GM18505 (cell line): ENCODE data around the gene CALCB.
"Not testable (repeated sequence)": the region's sequence is repeated elsewhere in the genome, so short reads cannot be mapped to it uniquely, and the experiment has no call there.

Source experiments
- ATAC-seq: cut with Tn5 transposase; IDR thresholded peaks from one replicate; pipeline ENCODE4 v1.9.1; 2021; ENCODE audit not compliant: unreplicated experiment
- POLR2A ChIP-seq: IDR thresholded peaks from 4 replicates; pipeline ENCODE4 v1.6.1; 2011; ENCODE audit warnings: borderline replicate concordance; ENCODE audit not compliant: insufficient read depth, insufficient read length; ENCODE audit errors: extremely low read depth

The CALCB gene

GRCh38 chr11:15057329-15057728, 16.1 kb upstream of the CALCB start:
- ATAC-seq: no peak
- no peak for TF ChIP-seq POLR2A

DNA sequence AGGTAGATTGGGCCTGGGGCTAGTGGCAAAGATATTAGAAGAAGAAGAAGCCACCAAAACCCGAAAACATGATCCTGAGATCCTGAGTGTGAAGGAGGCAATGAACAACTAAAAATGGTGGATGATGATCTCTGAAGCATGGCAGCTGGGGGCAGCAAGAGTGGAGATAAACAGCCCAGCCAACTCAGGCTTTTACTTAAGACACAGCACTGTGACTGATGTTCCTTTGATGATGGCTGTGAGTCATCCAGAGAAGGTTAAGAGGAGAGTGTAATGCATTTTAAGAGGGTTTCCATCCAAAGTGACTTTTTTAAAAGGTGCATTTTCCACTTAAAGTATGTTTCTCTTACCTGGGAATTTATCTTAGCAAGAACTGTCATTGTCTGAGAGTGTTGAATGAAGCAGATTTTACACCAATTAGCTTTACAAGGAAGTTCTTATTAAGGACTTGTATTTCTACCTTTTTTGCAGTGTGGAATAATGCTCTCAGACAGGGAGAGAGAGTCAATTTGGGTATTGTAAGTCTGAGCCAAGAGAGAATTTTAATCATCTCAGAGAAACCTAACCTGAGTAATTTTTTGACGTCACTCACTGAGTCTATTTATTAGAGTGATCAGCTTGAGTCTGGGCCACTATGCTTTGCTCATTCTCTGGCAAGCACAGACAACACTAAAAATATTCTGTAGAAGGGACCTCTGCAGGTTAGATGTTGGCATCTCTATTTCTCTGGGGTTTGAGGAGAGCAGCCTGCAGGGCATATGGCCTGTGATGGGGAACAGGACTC, 14.1 kb upstream of the CALCB start:
- TF ChIP-seq POLR2A: no peak
- no peak for ATAC-seq

GRCh38 chr11:15062599-15062998, 10.8 kb upstream of the CALCB start:
- no peak for ATAC-seq
- no peak for TF ChIP-seq POLR2A

- not testable (repeated sequence) for ATAC-seq
These were observed 3.6 kb upstream of the CALCB start for GRCh38 chr11:15069751-15070150.

DNA sequence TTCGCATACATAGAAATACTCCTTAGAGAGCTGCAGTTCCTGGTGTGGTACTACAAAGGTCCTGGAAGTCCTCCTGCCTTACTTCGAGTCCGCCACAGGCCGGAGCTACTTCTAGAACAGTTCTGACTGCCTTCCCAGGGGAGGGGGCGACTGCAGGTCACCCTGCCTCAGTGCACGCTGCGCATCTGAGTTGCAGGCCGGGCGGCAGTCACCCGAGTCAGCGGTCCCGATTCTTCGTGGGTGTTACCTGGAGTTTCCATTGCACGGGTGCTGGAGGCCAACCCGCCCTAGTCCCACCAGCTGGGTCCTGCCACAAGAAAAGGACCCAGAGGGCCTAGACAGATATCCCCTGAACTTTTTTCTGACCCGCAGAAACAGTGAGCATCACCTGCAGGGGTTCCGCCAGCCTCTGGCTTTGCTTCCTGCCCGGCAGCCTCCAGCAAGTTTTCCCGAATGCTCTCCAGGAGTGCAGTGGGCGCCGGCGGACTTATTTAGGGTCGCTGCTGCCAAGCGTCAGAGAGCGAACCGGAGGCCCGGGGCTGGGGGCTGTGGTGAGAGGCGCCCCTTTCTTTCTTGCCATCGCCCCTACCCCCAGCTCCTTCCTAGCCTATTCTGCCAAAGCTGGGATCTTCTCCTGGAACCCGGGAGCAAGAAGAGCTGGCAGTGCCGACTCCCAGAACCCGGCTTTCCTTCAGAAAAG, 1.7 kb upstream of the CALCB start:
- no peak for TF ChIP-seq POLR2A

DNA sequence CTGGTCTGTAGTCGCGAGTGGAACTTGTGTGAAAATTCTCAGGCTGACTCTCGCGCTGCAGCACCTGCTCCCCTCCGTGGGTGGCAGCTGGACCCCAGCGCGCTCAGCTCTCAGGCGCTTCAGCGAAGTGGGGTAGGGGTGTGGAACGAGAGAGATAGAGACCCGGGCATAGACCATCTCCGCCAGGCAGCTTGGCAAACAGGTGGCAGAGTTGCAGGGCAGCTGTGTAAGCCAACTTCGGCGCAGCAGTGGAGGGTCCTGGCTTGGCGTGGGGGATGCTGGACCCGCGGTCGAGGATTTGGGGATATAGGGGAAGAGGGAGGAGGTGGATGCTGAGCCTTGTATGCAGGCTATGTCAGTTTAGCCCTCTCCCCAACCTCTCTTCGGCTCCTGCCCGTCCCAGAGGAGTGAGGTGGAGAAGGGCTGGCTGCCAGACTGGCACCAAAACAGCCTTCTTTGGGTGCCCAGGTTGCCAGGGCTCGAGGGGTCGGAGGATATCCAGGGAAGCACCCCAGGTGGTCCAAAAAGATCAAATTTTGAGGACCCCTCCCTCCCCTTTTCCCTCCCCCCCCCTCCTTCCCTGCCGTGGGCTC, 746 bp upstream of the CALCB start:
- no peak for ATAC-seq
- no peak for TF ChIP-seq POLR2A

More for the DNA sequence above, 1.7 kb upstream of the CALCB start:
- ATAC-seq: no peak

- ATAC-seq: peak; percentile 95
- TF ChIP-seq POLR2A: no peak
These were observed 1.1 kb downstream of the CALCB start for GRCh38 chr11:15074206-15075161.

DNA sequence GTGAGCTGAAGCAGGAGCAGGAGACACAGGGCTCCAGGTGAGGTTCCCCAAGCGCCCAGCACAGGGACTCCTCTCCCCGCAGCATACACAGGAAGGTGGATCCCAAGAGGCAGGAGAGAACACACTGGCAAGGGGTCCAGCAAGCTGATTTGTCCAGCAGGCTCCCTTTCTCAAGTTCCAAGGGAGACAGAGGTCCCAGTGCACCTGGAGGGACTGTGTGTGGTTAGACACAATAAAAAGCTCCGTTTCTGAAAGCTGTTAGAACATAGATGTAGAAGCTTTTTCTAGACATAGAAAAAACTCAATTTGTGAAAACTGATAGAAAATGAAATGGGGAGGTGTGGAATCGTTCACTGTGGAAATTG, 1.8 kb downstream of the CALCB start:
- TF ChIP-seq POLR2A: no peak
- no peak for ATAC-seq

DNA sequence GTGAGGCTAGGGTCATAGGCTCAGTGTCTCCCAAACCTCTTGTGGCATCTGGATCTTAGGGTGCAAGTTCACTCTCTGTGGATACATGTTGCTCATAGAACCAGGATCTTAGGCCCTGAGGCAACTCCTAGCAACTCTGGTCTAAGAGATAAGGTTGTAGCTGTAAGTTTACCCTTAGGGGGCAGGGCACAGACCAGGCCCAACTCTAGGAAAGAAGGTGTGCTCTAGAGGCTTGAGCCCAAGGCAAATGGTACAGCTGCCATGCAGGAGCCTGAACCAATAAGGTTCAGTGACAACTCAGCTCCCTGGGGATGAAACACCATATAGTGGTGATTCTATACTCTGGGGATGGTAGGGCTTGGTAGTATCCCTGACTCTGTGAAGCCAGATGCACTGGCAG, 17.8 kb downstream of the CALCB start:
- no peak for ATAC-seq
- TF ChIP-seq POLR2A: no peak

GRCh38 chr11:15091625-15092024, 18.2 kb downstream of the CALCB start:
- ATAC-seq: no peak
- TF ChIP-seq POLR2A: no peak

DNA sequence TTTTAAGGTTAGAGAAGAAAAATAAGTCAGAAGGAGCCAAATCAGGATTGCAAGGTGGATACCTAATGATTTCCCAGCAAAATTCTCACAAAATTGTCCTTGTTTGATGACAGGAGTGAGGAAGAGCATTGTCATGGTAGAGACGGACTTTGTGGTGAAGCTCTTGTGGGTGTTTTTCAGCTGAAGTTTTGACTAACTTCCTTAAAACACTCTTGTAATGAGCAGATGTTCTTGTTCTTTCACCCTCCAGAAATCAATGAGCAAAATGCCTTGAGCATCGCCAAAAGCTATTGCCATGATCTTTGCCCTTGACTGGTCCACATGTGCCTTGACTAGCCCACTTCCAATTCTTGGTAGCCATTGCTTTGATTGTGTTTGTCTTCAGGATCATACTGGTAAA, 20.0 kb downstream of the CALCB start:
- peak; percentile 73 for ATAC-seq
- no peak for TF ChIP-seq POLR2A

DNA sequence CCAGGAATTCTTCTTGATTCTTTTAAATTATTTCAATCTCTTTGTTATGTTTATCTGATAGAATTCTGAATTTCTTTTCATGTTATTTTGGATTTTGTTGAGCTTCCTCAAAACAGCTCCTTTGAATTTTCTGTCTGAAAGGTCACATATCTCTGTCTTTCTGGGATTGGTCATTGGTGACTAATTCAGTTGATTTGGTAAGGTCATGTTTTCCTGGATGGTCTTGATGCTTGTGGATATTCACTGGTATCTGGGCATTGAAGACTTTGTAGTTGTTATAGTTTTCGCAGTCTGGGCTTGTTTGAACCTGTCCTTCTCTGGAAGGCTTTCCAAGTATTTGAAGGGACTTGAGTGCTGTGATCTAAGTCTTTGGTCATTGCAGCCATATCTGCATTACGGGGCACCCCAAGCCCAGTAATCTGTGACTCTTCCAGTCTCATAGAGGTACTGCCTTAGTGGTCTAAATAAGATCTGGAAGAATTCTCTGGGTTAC, 22.4 kb downstream of the CALCB start:
- TF ChIP-seq POLR2A: no peak
- no peak for ATAC-seq

DNA sequence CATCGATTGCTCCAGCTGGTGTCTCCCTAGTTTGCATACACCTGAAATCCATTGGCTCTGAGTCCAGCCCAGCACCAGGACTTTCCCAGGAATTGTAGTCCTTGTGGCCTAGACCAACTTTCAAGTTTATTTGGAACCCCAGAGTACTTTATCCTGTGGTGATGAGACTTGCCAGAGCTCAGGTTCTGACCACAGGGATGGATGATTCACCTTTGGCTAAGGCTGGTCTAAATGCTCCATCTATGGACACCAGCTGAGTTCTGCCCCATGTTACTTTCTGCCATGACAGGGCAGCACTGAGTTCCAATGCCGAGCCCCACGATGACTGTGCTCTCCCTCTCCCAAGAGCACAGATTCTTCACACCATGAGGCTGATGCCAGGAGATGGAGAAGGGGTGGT, 24.0 kb downstream of the CALCB start:
- no peak for ATAC-seq
- TF ChIP-seq POLR2A: no peak
